Subcutaneous adipose tissue (tissue), 4 donors: ENCODE measurements around the gene PTPRN2. TPM values are rescaled to one million over a fixed set of nuclear protein-coding genes. Genes with fewer than 3 reads are reported as not detected.

Experiments used
- CTCF ChIP-seq: fragments of 450-650 bp; IDR thresholded peaks from one replicate; pipeline ENCODE4 v1.5.1; 2016; ENCODE audit warnings: low read depth, mild to moderate bottlenecking, control low read depth, antibody characterized with exemption, moderate library complexity
- total RNA-seq, 4 donors: library from RNA; depleted of rRNA; stranded (reverse); fragments of >200 nt; gene quantifications; one replicate each; pipeline ENCODE4 v1.1.0, GENCODE V29; 2016

Gene PTPRN2
- total RNA-seq, 4 donors from 2014 or later: 2.0 to 4.6 (median 3.7) TPM

- no peak for TF ChIP-seq CTCF
Observed at GRCh38 chr7:157905651-157906461, 681.8 kb downstream of the PTPRN2 start.

- TF ChIP-seq CTCF: no peak
Observed at GRCh38 chr7:157904866-157905570, 682.6 kb downstream of the PTPRN2 start.

- TF ChIP-seq CTCF: no peak
Observed at GRCh38 chr7:157904211-157904865, 683.3 kb downstream of the PTPRN2 start.

- no peak for TF ChIP-seq CTCF
Observed at GRCh38 chr7:157903710-157904109, 683.9 kb downstream of the PTPRN2 start.

GRCh38 chr7:157903296-157903695 lies 684.3 kb downstream of the PTPRN2 start:
- TF ChIP-seq CTCF: no peak

- TF ChIP-seq CTCF: no peak
Observed at GRCh38 chr7:157901166-157901565, 686.5 kb downstream of the PTPRN2 start.

GRCh38 chr7:157900556-157900955 lies 687.1 kb downstream of the PTPRN2 start:
- TF ChIP-seq CTCF: no peak
